Measurements from ENCODE around the gene MTMR11.

MTMR11 gene

GRCh38 chr1:149927056-149927562 lies 9.6 kb downstream of the MTMR11 start:
- TF ChIP-seq POLR2A (IDR thresholded peaks at IDR 0.05; ENCODE audit: low read depth, low read length), result no peak
- DNase-seq (ENCODE audit: insufficient read length, low spot score), result no peak
- no peak for FAIRE-seq

GRCh38 chr1:149926296-149926695 lies 10.4 kb downstream of the MTMR11 start:
- no peak for DNase-seq (ENCODE audit: insufficient read length, low spot score)
- no peak for FAIRE-seq
- no peak for TF ChIP-seq POLR2A (IDR thresholded peaks at IDR 0.05; ENCODE audit: low read depth, low read length)

GRCh38 chr1:149925751-149926150 lies 10.9 kb downstream of the MTMR11 start:
- FAIRE-seq (no peak), DNase-seq (ENCODE audit: insufficient read length, low spot score) (no peak)
- no peak for TF ChIP-seq POLR2A (IDR thresholded peaks at IDR 0.05; ENCODE audit: low read depth, low read length)

- FAIRE-seq (no peak), DNase-seq (ENCODE audit: insufficient read length, low spot score) (no peak)
- no peak for TF ChIP-seq POLR2A (IDR thresholded peaks at IDR 0.05; ENCODE audit: low read depth, low read length)
Observed at GRCh38 chr1:149925345-149925744, 11.3 kb downstream of the MTMR11 start.

GRCh38 chr1:149923626-149924025 lies 13.1 kb downstream of the MTMR11 start:
- no peak for FAIRE-seq
- no peak for DNase-seq (ENCODE audit: insufficient read length, low spot score)
- no peak for TF ChIP-seq POLR2A (IDR thresholded peaks at IDR 0.05; ENCODE audit: low read depth, low read length)

GRCh38 chr1:149917571-149918144 lies 19.0 kb downstream of the MTMR11 start, which contains the start of gene SV2A:
SV2A (minus strand) TSS chr1:149917844; CDS start chr1:149913840, 4,004 bp downstream.
- TF ChIP-seq POLR2A (IDR thresholded peaks at IDR 0.05; ENCODE audit: low read depth, low read length), result peak; percentile 72
- DNase-seq (ENCODE audit: insufficient read length, low spot score) (peak; percentile 85), FAIRE-seq (no peak)

- DNase-seq (ENCODE audit: insufficient read length, low spot score) (no peak), FAIRE-seq (no peak)
- TF ChIP-seq POLR2A (IDR thresholded peaks at IDR 0.05; ENCODE audit: low read depth, low read length), result no peak
Observed at GRCh38 chr1:149916898-149917252, 19.8 kb downstream of the MTMR11 start.

GRCh38 chr1:149916193-149916897 lies 20.3 kb downstream of the MTMR11 start:
- no peak for DNase-seq (ENCODE audit: insufficient read length, low spot score)
- no peak for FAIRE-seq
- no peak for TF ChIP-seq POLR2A (IDR thresholded peaks at IDR 0.05; ENCODE audit: low read depth, low read length)

- FAIRE-seq, result no peak
- DNase-seq (ENCODE audit: insufficient read length, low spot score), result no peak
- no peak for TF ChIP-seq POLR2A (IDR thresholded peaks at IDR 0.05; ENCODE audit: low read depth, low read length)
Observed at GRCh38 chr1:149915429-149916192, 21.1 kb downstream of the MTMR11 start.

GRCh38 chr1:149914545-149914944 lies 22.1 kb downstream of the MTMR11 start:
- TF ChIP-seq POLR2A (IDR thresholded peaks at IDR 0.05; ENCODE audit: low read depth, low read length), result no peak
- no peak for FAIRE-seq
- DNase-seq (ENCODE audit: insufficient read length, low spot score), result no peak

- DNase-seq (ENCODE audit: insufficient read length, low spot score) (no peak), FAIRE-seq (no peak)
- no peak for TF ChIP-seq POLR2A (IDR thresholded peaks at IDR 0.05; ENCODE audit: low read depth, low read length)
Observed at GRCh38 chr1:149906570-149907075, 30.1 kb downstream of the MTMR11 start.

- DNase-seq (ENCODE audit: insufficient read length, low spot score), result no peak
- no peak for FAIRE-seq
- no peak for TF ChIP-seq POLR2A (IDR thresholded peaks at IDR 0.05; ENCODE audit: low read depth, low read length)
Observed at GRCh38 chr1:149903836-149904491, 32.7 kb downstream of the MTMR11 start.

GRCh38 chr1:149899460-149900284 lies 37.0 kb downstream of the MTMR11 start, which contains the start of gene BOLA1:
BOLA1 (plus strand) TSS chr1:149899568; CDS start chr1:149900060, 492 bp downstream.
- FAIRE-seq (no peak), DNase-seq (ENCODE audit: insufficient read length, low spot score) (peak; percentile 61)
- TF ChIP-seq POLR2A (IDR thresholded peaks at IDR 0.05; ENCODE audit: low read depth, low read length), result peak; percentile 70

All from H54 (cell line).